ENCODE results near the gene SIPA1L3. TPM values are rescaled to one million over a fixed set of nuclear protein-coding genes. Genes with fewer than 3 reads are reported as not detected.
A peak's percentile ranks its signal among the peaks of the same experiment; 100 is the strongest.

The SIPA1L3 gene
- total and polyA plus RNA-seq, 2 of the 13 experiments (the other 11 are each of a cell fraction or from before 2014, with no cell fraction given): 5.5 to 7.7 TPM

- Histone ChIP-seq H3K9me3 (ENCODE audit: low read length) (no peaks in the 10 kb centered on the region), H3K79me2 (ENCODE audit: insufficient read depth, low read length) (no peaks in the 10 kb centered on the region), H3K27me3 (ENCODE audit: control insufficient read depth in 1 of 2, insufficient read depth in 2 of 2, low read length in 2 of 2) (peaks cover 4 to 20% of the 10 kb centered on the region in 2 experiments; a peak in 3 of 5 replicates), H3K4me1 (ENCODE audit: insufficient read depth, low read length) (peaks cover 43% of the 10 kb centered on the region), H2AFZ (ENCODE audit: low read length) (no peak overlapping the region), H3K4me2 (ENCODE audit: low read depth, low read length) (peak overlapping the region; percentile 60; the same call in 1 of the 2 replicates), H3K4me3 (replicated peaks in 1 of 3; ENCODE audit: insufficient read depth in 1 of 3, low read depth in 2 of 3, low read length in 3 of 3) (no peak overlapping the region), H3K36me3 (replicated peaks in 1 of 2; ENCODE audit: control insufficient read depth in 1 of 2, insufficient read depth in 2 of 2, low read length in 2 of 2) (no peaks in the 10 kb centered on the region), H3K9ac (ENCODE audit: insufficient read depth, low read depth, low read length) (no peak overlapping the region), H4K20me1 (ENCODE audit: insufficient read depth, low read length) (no peaks in the 10 kb centered on the region), H3K27ac (ENCODE audit: extremely low read length, insufficient read depth, low read length) (no peak overlapping the region)
- ChIA-PET POLR2A (interaction anchor here (1.1 to 1.2 kb wide), 2 partner anchors 15 to 124 kb away, joined by 3 read pairs; partner anchors contain the start of gene PSMD8), CTCF (ENCODE audit: low intra/inter-chr PET ratio, low total read pairs) (no interaction called here)
- in situ Hi-C loops (cut with HindIII; ENCODE audit: extremely low pct_ligation_motif_present, low pct_unique_long_range_greater_than_20kb) (no loop called here), intact Hi-C loops (cut with micrococcal nuclease; ENCODE audit: unreplicated experiment) (loop anchor here (5.0 kb wide), 1 partner anchor 72 kb away; no protein-coding TSS in a partner anchor)
- no peak for TF ChIP-seq ATM (IDR thresholded peaks at IDR 0.05; ENCODE audit: borderline replicate concordance)
- TF ChIP-seq ZNF710 (CRISPR knock-in tag; IDR thresholded peaks at IDR 0.05; ENCODE audit: borderline replicate concordance): 0 out of 2 replicates have a peak, but pooled peaks have one; percentile 14
- TF ChIP-seq ZFP36 (IDR thresholded peaks at IDR 0.05; ENCODE audit: borderline replicate concordance, low read depth, low read length, partially characterized antibody): peak; percentile 62
- TF ChIP-seq GPN1 (CRISPR knock-in tag; IDR thresholded peaks at IDR 0.05; ENCODE audit: borderline replicate concordance): no peak
- ATAC-seq (no peak), FAIRE-seq (no peak), DNase-seq (ENCODE audit: low spot score) (no peak)
- no TSS peak for BruUV-seq (replicated peaks)
Observed at GRCh38 chr19:38250428-38250820, 343.4 kb downstream of the SIPA1L3 start.
